ENCODE measurements around the gene MSL2.
"Not testable (repeated sequence)": the region's sequence is repeated elsewhere in the genome, so short reads cannot be mapped to it uniquely, and the experiment has no call there.

MSL2 gene

DNA sequence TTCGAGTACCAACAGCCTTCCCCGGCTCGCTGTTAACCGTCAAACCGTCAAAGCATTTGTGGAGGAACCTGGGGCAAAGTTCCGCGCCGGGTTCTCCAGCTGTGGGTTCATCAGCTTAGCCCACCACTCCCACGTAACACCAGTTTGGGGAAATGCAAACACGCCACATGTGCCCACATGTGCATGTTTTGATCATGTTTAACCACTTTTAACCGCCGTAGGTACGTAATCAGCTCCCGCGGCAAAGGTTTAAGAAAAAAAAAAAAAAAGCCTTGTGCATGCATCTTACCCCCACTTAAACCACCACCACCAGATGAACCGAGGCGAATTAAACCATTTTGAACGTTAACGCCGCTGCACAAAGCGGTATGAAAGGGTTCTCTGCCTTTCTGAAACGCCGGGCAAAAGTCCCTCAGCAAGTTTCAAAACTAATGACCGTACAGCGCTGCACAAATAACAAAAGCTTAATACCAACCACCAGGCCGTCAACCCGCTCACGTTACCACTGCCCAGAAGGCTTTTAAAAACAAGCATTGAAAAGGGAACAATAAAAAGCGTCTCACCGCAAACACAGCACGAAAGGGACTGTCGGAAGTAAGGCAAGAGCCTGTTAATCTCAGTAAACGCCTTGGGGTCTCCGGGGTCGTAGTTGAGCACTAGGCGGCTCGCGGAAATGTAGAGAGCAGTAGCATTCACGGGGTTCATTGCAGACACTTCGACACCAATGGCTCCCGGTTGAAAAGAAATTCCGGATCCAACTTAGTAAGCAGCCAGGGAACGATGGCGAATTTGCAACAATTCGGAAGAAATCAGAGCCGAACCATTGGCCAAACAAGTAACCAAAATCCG is 1.5 kb downstream of the MSL2 start:
- peak overlapping the region; percentile 95 for H3K27ac ChIP-seq (ENCODE audit: low read length)
- TF ChIP-seq, protein P1, sequence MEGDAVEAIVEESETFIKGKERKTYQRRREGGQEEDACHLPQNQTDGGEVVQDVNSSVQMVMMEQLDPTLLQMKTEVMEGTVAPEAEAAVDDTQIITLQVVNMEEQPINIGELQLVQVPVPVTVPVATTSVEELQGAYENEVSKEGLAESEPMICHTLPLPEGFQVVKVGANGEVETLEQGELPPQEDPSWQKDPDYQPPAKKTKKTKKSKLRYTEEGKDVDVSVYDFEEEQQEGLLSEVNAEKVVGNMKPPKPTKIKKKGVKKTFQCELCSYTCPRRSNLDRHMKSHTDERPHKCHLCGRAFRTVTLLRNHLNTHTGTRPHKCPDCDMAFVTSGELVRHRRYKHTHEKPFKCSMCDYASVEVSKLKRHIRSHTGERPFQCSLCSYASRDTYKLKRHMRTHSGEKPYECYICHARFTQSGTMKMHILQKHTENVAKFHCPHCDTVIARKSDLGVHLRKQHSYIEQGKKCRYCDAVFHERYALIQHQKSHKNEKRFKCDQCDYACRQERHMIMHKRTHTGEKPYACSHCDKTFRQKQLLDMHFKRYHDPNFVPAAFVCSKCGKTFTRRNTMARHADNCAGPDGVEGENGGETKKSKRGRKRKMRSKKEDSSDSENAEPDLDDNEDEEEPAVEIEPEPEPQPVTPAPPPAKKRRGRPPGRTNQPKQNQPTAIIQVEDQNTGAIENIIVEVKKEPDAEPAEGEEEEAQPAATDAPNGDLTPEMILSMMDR (IDR thresholded peaks at IDR 0.05; ENCODE audit: low read depth, low read length) = no peak
- TF ChIP-seq EZH2phosphoT487 (IDR thresholded peaks at IDR 0.05; ENCODE audit: low read depth) = no peak
- no peak overlapping the region for H2AFZ ChIP-seq (ENCODE audit: low read depth, low read length)

DNA sequence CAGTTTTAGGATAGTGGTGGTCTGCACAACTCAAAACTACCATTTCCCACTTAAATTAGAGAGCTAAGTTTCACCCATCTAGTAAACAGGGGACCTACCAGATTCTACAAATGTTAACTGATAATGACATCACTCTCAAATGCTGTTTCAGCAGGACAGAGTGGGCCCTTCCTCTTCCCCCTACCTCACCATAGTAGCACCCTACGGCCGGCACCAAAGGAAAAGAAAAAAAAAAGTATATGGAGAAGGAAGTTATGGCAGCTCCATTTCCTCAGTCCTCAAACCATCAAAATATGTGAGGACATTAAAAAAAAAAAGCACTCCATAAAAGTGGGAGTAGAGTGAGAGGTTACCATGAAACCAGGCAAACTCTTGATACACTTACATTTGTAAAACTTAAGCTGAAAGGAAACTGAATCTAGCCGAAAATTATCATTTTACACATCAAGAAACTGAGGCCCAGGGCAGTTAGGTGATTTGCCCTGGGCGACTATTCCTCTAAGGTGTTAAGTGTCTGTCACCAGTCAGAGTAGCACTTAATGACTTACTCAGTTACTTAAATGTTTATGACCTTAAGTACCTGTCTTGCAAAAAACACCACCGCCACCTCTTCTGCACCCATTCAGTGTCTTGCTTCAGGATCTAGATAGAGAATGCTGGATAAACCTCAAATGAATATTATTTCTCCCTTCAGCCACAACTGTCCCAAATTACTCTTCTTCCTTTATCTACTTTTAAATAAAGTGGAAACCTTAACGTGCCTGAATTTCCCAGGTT is 2.7 kb downstream of the MSL2 start:
- Histone ChIP-seq H2AFZ (ENCODE audit: low read depth, low read length) (no peak overlapping the region), H3K4me2 (ENCODE audit: low read length) (peak overlapping the region; percentile 91), H3K9me3 (ENCODE audit: insufficient read depth, low read length) (no peaks in the 10 kb centered on the region), H3K4me1 (ENCODE audit: low read length) (peaks cover 28% of the 10 kb centered on the region), H3K27me3 (ENCODE audit: low read depth, low read length) (no peaks in the 10 kb centered on the region), H3K79me2 (ENCODE audit: low read length) (peaks cover 83% of the 10 kb centered on the region), H3K9ac (ENCODE audit: low read length) (peak overlapping the region; percentile 87), H3K36me3 (replicated peaks; ENCODE audit: low read depth, low read length) (peaks cover 35% of the 10 kb centered on the region), H3K27ac (ENCODE audit: low read length) (0 out of 2 replicates have a peak overlapping the region, but pooled peaks have one; percentile 95), H4K20me1 (ENCODE audit: insufficient read depth, low read length) (peaks cover 67% of the 10 kb centered on the region), H3K4me3 (ENCODE audit: low read length) (peak overlapping the region; percentile 92)
- no peak for TF ChIP-seq EZH2phosphoT487 (IDR thresholded peaks at IDR 0.05; ENCODE audit: low read depth)
- TF ChIP-seq, protein P1 (IDR thresholded peaks at IDR 0.05; ENCODE audit: low read depth, low read length) = no peak

More for the DNA sequence above, 1.5 kb downstream of the MSL2 start:
- Histone ChIP-seq H3K9me3 (ENCODE audit: insufficient read depth, low read length) (no peaks in the 10 kb centered on the region), H4K20me1 (ENCODE audit: insufficient read depth, low read length) (peaks cover 55% of the 10 kb centered on the region), H3K9ac (ENCODE audit: low read length) (peak overlapping the region; percentile 87), H3K4me2 (ENCODE audit: low read length) (peak overlapping the region; percentile 91), H3K4me1 (ENCODE audit: low read length) (peaks cover 28% of the 10 kb centered on the region), H3K27me3 (ENCODE audit: low read depth, low read length) (no peaks in the 10 kb centered on the region), H3K36me3 (replicated peaks; ENCODE audit: low read depth, low read length) (peaks cover 35% of the 10 kb centered on the region), H3K4me3 (ENCODE audit: low read length) (peak overlapping the region; percentile 92), H3K79me2 (ENCODE audit: low read length) (peaks cover 71% of the 10 kb centered on the region)

DNA sequence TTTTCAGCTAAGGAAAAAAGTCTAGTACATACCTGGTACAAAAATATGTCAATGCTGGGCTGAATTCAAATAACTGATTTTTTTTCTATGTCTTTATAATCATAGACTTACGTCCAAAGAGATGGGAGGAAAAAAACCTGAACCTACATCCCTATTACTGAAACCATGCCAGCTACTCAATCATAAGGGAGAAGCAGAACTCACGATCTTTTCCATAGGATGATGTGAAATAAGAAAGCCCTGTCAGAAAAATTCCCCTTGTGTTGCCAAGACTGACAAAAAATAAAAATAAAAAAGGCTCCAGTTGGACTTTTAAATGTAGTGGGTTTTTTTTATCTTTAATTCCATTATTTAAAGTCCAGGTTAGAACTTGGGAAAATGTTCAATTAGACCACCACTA is 3.3 kb downstream of the MSL2 start:
- Histone ChIP-seq H3K4me2 (ENCODE audit: low read length) (peak overlapping the region; percentile 91), H3K4me3 (ENCODE audit: low read length) (peak overlapping the region; percentile 92), H3K9me3 (ENCODE audit: insufficient read depth, low read length) (no peaks in the 10 kb centered on the region), H3K27me3 (ENCODE audit: low read depth, low read length) (no peaks in the 10 kb centered on the region), H3K27ac (ENCODE audit: low read length) (no peak overlapping the region), H2AFZ (ENCODE audit: low read depth, low read length) (no peak overlapping the region), H3K4me1 (ENCODE audit: low read length) (peaks cover 23% of the 10 kb centered on the region), H3K79me2 (ENCODE audit: low read length) (peaks cover 85% of the 10 kb centered on the region), H3K9ac (ENCODE audit: low read length) (peak overlapping the region; percentile 87), H3K36me3 (replicated peaks; ENCODE audit: low read depth, low read length) (peaks cover 35% of the 10 kb centered on the region), H4K20me1 (ENCODE audit: insufficient read depth, low read length) (peaks cover 73% of the 10 kb centered on the region)
- TF ChIP-seq, protein P1 (IDR thresholded peaks at IDR 0.05; ENCODE audit: low read depth, low read length) = no peak
- no peak for TF ChIP-seq EZH2phosphoT487 (IDR thresholded peaks at IDR 0.05; ENCODE audit: low read depth)

DNA sequence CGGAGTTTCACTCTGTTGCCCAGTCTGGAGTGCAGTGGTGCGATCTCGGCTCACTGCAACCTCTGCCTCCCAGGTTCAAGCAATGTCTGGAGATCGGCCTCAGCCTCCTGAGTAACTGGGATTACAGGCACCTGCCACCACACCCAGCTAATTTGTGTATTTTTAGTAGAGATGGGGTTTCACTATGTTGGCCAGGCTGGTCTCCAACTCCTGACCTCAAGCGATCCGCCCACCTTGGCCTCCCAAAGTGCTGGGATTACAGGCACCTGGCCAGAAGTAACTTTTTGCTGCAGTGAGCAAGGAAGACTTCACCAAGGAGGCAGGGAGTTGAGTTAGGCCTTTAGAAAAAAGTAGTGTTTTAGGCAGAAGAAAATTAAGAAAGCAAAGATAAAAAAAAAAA is 3.9 kb downstream of the MSL2 start:
- H3K27ac ChIP-seq (ENCODE audit: low read length); H2AFZ ChIP-seq (ENCODE audit: low read depth, low read length); H3K27me3 ChIP-seq (ENCODE audit: low read depth, low read length); H3K9me3 ChIP-seq (ENCODE audit: insufficient read depth, low read length): not testable (repeated sequence)
- Histone ChIP-seq H3K9ac (ENCODE audit: low read length) (peak overlapping the region; percentile 87), H3K4me1 (ENCODE audit: low read length) (peaks cover 17% of the 10 kb centered on the region), H3K4me3 (ENCODE audit: low read length) (peak overlapping the region; percentile 92), H3K4me2 (ENCODE audit: low read length) (peak overlapping the region; percentile 91), H4K20me1 (ENCODE audit: insufficient read depth, low read length) (peaks cover 79% of the 10 kb centered on the region), H3K79me2 (ENCODE audit: low read length) (peaks cover 88% of the 10 kb centered on the region), H3K36me3 (replicated peaks; ENCODE audit: low read depth, low read length) (peaks cover 35% of the 10 kb centered on the region)
